ENCODE measurements around the gene TNN.
"Not testable (repeated sequence)": the region's sequence is repeated elsewhere in the genome, so short reads cannot be mapped to it uniquely, and the experiment has no call there.

Gene TNN

GRCh38 chr1:175067362-175068106 lies at the start of gene TNN:
Gene TNN (plus strand): TSS chr1:175067833. CDS start chr1:175077419, 9,586 bp downstream.
- in situ Hi-C loops (cut with HindIII; ENCODE audit: low sequenced_read_pairs), result no loop called here

- in situ Hi-C loops (cut with HindIII; ENCODE audit: low sequenced_read_pairs), result no loop called here
These were observed 48.1 kb upstream of the TNN start for GRCh38 chr1:175019524-175019923.

- in situ Hi-C loops (cut with HindIII; ENCODE audit: low sequenced_read_pairs), result no loop called here
These were observed 44.4 kb upstream of the TNN start, which contains the start of gene MRPS14 for GRCh38 chr1:175023043-175023921. Gene MRPS14 (minus strand): TSS chr1:175023425. CDS start chr1:175023408, 17 bp downstream.

- in situ Hi-C loops (cut with HindIII; ENCODE audit: low sequenced_read_pairs), result not testable (repeated sequence)
These were observed 43.8 kb upstream of the TNN start for GRCh38 chr1:175023922-175024242.

- in situ Hi-C loops (cut with HindIII; ENCODE audit: low sequenced_read_pairs), result no loop called here
These were observed 42.9 kb upstream of the TNN start for GRCh38 chr1:175024773-175025172.

GRCh38 chr1:175033953-175034352 lies 33.7 kb upstream of the TNN start:
- in situ Hi-C loops (cut with HindIII; ENCODE audit: low sequenced_read_pairs), result no loop called here

- in situ Hi-C loops (cut with HindIII; ENCODE audit: low sequenced_read_pairs), result no loop called here
These were observed 32.9 kb upstream of the TNN start for GRCh38 chr1:175034775-175035174.

- in situ Hi-C loops (cut with HindIII; ENCODE audit: low sequenced_read_pairs), result no loop called here
These were observed 31.8 kb upstream of the TNN start for GRCh38 chr1:175035865-175036264.

GRCh38 chr1:175036476-175036875 lies 31.2 kb upstream of the TNN start:
- in situ Hi-C loops (cut with HindIII; ENCODE audit: low sequenced_read_pairs), result no loop called here

GRCh38 chr1:175037416-175037815 lies 30.2 kb upstream of the TNN start:
- in situ Hi-C loops (cut with HindIII; ENCODE audit: low sequenced_read_pairs), result no loop called here

- in situ Hi-C loops (cut with HindIII; ENCODE audit: low sequenced_read_pairs), result no loop called here
These were observed 27.2 kb upstream of the TNN start for GRCh38 chr1:175040324-175040879.

- in situ Hi-C loops (cut with HindIII; ENCODE audit: low sequenced_read_pairs), result no loop called here
These were observed 25.0 kb upstream of the TNN start for GRCh38 chr1:175042650-175043049.

- in situ Hi-C loops (cut with HindIII; ENCODE audit: low sequenced_read_pairs), result no loop called here
These were observed 23.8 kb upstream of the TNN start for GRCh38 chr1:175043824-175044223.

GRCh38 chr1:175044591-175044990 lies 23.0 kb upstream of the TNN start:
- in situ Hi-C loops (cut with HindIII; ENCODE audit: low sequenced_read_pairs), result not testable (repeated sequence)

- in situ Hi-C loops (cut with HindIII; ENCODE audit: low sequenced_read_pairs), result no loop called here
These were observed 22.5 kb upstream of the TNN start for GRCh38 chr1:175045097-175045496.

- in situ Hi-C loops (cut with HindIII; ENCODE audit: low sequenced_read_pairs), result no loop called here
These were observed 22.1 kb upstream of the TNN start for GRCh38 chr1:175045519-175045918.

- in situ Hi-C loops (cut with HindIII; ENCODE audit: low sequenced_read_pairs), result no loop called here
These were observed 16.6 kb upstream of the TNN start for GRCh38 chr1:175050992-175051391.

- in situ Hi-C loops (cut with HindIII; ENCODE audit: low sequenced_read_pairs), result loop anchor here (5.0 kb wide), 1 partner anchor 88 kb away; no protein-coding TSS in a partner anchor
These were observed 12.9 kb upstream of the TNN start for GRCh38 chr1:175054736-175055135.

GRCh38 chr1:175062339-175062738 lies 5.3 kb upstream of the TNN start:
- in situ Hi-C loops (cut with HindIII; ENCODE audit: low sequenced_read_pairs), result no loop called here

GRCh38 chr1:175062858-175063257 lies 4.8 kb upstream of the TNN start:
- in situ Hi-C loops (cut with HindIII; ENCODE audit: low sequenced_read_pairs), result no loop called here

GRCh38 chr1:175070818-175071217 lies 3.2 kb downstream of the TNN start:
- in situ Hi-C loops (cut with HindIII; ENCODE audit: low sequenced_read_pairs), result no loop called here
